Skin epidermis (tissue), 12 donors: ENCODE results near the gene HHIP.

ENCODE experiments used
- H3K27ac ChIP-seq, 21 experiments: fragments of 200-600 bp; sonication (generic) in 11 of 21; one replicate each; pipeline ENCODE4 v1.5.0; 2020; ENCODE audit warnings: mild to moderate bottlenecking in 3 of 21, inconsistent platforms in 2 of 21, moderate library complexity in 2 of 21
- H3K4me3 ChIP-seq, 7 experiments: fragments of 200-600 bp; sonication (generic) in 2 of 7; one replicate each; pipeline ENCODE4 v1.5.0; 2020; ENCODE audit warnings: inconsistent platforms in 2 of 7, mild to moderate bottlenecking in 2 of 7, moderate library complexity in 1 of 7

The HHIP gene

DNA sequence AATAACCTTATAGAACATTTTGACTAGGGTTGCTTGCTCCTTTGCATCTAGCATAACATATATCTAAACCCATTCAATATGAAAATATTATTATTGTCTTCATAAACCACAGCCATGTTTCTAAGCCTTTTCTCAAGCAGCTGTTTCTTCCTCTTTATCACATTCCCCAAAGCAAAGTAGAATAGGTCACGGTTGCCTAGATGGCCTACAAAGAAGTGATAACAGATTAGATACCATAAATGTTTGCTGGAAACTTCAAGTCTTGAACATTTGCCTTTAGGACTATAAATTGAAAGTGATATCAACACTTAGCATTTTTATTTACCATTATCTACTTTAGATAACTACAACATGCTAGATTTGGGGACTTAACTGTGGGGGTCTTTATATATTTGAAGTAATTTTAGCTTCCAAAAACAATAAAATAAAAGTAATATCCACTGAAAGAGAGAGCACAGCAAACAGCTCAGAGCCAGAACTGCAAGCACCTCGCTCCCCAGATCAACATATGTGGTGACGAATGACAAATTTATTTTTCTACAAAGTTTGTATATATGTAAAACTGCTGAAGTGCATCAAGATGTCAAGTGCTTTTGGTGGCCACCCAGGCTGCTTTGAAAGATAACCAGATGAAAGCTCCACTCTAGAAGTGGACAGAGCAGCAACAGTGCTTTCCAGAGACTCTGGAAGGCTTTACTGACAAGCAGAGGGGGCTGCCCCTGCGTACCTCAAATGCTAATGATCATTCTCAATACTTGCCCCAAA lies 8.0 kb downstream of the HHIP start:
- Histone ChIP-seq H3K27ac (no peak overlapping the region), H3K4me3 (no peak overlapping the region)

DNA sequence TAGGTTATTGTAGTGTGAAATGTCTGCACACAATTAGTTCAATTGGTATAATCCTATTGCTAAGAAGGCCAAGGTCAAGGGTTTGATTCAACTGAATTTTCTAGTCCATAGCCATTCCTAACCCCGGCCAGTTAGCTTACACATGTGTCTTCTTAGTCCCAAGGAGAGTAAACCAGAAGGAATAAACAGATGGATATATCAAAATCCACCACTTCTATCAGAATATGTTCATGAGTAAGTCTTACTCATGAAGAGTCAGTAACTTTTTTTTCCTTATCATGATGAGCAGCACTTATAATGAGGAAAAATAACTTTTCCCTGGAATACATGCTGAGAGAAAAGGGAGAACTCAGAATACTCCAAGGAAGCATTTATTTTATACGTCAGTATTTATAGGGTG lies 9.5 kb downstream of the HHIP start:
- H3K27ac ChIP-seq: no peak overlapping the region

DNA sequence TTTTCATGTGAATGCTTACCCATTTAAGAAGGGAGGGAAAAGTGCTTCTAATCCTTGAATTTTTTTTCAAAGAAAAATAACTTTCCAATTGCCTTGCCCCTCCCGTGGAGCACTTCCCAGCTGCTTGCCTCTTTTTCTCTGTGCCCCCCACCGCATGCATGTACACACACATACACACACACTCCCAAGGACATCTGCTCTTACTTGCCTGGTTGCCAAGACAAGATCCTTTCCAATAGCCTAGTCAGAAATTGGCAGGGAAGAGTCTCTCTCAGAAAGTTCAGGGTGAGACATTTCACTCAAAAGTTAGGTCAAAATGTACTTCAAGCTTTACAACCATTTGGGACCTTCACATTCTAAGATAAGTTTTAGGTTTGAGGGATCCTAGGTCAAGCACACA lies 10.9 kb downstream of the HHIP start:
- Histone ChIP-seq H3K4me3 (no peak overlapping the region), H3K27ac (no peak overlapping the region)

More for the DNA sequence above, 9.5 kb downstream of the HHIP start:
- H3K4me3 ChIP-seq: no peak overlapping the region

DNA sequence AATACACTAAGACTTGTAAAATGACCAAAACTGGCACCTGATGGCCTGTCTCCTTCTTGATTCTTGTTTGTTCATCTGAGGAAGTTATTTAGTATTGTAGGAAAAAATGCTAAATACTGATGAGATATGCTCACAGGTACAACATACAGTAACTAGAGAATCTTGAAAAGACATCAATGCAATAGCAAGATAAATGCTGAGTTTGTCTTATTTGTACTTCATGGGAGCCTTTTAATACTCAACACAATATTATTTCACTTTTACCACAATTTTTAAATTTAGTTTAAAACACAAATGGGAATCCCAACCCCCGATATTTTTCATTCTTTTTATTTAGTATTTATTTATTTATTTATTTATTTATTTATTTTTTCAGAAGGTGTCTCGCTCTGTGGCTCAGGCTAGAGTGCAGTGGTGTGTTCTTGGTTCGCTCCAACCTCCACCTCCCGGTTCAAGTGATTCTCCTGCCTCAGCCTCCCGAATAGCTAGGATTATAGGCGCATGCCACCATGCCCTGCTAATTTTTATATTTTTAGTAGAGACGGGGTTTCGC lies 12.1 kb downstream of the HHIP start:
- no peak overlapping the region for H3K4me3 ChIP-seq
- H3K27ac ChIP-seq: no peak overlapping the region

DNA sequence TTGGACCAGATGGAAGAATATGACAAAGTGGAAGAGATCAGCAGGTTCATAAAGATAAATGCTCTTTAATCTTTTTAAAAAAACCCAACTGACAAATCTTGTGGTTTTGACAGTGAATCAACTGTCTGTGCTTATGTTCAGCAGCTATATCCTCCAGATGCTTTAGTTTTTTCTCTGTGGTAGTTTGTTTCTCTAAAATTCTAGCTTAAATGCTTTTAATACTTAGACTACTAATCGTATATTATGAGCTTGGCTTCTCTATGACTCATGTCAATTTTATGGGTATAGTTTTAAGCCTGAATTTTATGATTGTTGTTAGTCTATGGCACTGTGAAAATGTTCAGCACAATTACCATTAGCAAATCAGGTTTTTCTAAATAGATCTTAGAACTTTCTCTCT lies 12.9 kb downstream of the HHIP start:
- no peak overlapping the region for H3K4me3 ChIP-seq

DNA sequence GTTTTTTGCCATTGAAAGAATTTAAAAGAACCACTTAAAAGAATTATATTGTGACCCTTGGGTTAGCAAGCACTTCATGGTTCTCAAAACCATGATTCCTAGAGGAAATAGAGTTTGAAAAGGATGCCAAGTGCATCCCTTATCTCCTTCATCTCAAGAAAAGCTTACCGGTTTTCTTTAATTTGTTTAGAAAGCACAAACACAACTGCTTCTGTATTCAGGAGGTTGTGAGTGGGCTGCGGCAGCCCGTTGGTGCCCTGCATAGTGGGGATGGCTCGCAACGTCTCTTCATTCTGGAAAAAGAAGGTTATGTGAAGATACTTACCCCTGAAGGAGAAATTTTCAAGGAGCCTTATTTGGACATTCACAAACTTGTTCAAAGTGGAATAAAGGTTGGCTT lies 13.5 kb downstream of the HHIP start:
- Histone ChIP-seq H3K27ac (no peak overlapping the region), H3K4me3 (no peak overlapping the region)

More for the DNA sequence above, 12.9 kb downstream of the HHIP start:
- H3K27ac ChIP-seq: no peak overlapping the region

DNA sequence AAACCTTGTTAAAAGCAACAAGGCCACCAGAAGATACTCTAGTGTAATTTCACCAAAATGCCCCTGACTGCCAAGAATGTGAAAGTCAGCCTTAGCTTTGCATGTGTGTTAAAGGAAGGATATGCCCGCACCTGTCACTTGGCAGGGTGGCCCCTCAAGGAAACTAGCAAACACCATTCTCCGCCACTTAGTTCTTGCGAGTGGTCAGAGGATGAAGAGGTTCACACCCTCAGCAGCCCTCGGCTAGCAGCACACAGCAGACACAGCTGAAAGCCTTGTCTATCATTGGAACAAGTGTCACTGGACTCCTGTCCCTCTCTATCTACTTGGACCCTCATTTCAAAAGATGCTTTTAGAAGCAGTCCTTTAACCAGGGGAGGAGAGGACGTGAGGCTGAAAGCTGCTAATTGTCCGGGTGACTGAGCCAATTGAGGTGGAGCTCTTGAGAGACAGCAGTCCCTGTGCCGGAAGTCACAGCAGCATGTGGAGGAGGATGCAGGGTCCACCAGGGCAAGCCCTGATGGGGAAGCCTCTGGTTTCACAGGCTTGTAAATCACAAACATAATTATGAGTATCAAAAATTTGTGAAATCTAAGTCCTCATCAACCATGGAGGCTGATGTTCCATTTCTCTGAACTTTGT lies 18.0 kb downstream of the HHIP start:
- no peak overlapping the region for H3K27ac ChIP-seq

DNA sequence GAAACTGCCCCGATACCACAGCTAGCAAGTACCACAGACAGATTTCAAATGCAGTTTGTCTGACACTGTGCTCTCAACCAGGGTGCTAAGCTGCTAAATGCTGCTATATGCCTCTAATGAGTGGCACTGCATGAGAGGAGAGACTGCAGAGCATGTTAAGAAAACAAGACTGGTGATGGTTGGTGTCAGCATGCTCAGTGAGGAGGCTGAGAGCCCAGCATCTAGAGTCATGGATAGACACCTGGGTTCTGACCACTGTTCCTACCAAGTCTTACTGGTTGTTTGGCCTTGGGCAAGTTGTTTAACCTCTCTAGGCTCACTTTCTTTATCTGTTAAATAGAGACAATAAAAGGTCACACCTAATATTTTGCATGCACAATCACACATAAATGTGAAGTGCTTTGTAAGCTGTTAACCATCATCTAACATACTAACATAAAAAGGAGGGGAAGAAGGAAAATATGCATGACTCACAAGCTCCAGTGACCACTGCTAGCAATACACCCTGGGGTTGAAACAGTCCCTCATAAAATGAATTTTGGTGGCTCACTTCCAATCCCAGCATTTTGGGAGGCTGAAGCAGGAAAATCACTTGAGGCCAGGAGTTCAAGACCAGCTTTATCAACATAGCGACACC lies 20.7 kb downstream of the HHIP start:
- Histone ChIP-seq H3K4me3 (no peak overlapping the region), H3K27ac (no peak overlapping the region)

More for the DNA sequence above, 18.0 kb downstream of the HHIP start:
- no peak overlapping the region for H3K4me3 ChIP-seq

DNA sequence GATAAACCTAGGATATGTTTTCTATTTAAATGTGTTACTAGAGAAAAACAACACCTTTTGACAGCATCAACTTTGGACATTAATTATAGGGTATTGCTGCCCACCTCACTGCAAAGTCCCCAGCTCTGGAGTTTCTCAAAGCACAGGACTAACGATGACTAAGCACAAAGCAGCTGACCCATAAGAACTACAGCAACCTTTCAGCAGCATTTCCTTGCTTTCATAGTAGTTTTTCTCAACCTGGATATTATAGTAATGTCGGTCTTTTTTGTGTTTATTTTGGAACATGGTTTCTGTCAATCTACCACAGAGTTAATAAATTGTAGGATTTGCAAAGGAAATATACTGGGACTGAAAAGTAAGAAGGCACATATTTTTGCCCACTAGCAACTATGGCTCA lies 21.5 kb downstream of the HHIP start:
- no peak overlapping the region for H3K27ac ChIP-seq

DNA sequence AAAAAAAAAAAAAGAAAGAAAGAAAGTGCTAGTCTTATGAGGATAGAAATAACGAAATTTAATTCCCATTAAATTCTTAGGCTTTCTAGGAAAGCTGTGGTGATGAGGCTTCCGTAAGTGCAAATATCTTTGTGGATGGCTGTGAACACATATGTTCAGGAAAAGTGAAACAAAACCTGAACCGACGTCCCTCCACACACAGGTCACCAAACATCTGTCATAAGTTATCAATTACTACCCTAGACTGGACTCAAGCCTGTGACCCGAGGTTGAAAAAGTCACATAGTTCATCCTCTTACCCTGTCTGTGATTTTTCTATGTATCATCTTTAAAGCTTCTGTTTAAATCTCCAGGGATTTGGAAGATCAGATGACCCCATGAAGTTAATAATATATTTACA lies 24.8 kb downstream of the HHIP start:
- H3K4me3 ChIP-seq: no peak overlapping the region
- no peak overlapping the region for H3K27ac ChIP-seq

More for the DNA sequence above, 21.5 kb downstream of the HHIP start:
- no peak overlapping the region for H3K4me3 ChIP-seq

DNA sequence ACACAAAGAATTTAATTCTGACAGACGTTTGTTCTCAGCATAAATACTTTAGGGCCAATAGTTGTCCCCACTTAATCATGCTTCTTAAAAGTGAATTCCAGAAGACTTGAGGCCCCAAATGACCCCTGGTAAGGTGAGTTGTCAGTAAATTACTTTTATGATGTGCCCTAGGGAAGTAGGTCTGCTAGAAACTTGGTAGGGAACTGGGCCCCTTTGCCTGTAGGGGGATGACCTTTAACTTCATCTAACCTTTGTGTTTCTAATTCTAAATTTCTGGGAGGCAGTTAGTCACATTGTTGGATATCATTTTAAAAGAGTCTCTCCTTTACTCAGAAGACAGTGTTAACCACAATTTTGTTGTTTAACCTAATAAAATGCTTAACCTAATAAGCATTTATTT lies 28.8 kb downstream of the HHIP start:
- no peak overlapping the region for H3K4me3 ChIP-seq
- H3K27ac ChIP-seq: no peak overlapping the region

DNA sequence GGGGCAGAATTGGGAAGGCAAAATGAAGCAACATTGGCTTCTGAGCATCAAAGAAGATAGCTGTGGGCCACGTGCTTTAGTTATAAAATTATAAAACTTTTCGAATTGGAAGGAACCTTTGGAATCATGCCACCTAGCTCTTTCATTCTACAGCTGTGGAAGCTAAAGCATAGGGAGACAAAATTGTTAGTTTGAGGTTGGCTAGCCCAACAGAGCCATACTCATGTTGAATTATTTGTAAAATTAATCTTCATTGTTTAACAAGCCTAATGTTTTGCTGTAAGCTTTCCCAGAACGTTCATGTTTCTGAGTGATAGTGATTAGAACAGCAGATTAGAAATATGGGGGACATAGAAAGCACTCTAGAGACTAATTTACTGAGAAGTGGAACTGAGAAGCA lies 35.9 kb downstream of the HHIP start:
- no peak overlapping the region for H3K27ac ChIP-seq
- no peak overlapping the region for H3K4me3 ChIP-seq

DNA sequence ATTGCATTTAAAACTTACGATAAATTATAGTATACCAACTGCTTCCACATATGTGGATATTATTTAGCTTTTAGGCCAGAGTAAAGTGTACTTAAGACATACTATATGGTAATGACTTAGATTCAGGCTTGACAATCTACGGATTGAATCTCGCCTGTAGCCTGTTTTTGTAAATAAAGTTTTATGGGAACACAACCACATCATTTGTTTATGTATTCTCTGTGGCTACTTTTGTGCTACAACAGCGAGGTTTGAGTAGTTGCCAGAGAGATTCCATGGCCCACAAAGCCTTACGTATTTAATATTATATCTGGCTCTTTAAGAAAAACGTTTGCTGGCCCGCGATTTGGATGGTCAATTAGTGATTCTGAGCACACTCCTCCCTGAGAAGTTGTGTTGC lies 37.6 kb downstream of the HHIP start:
- no peak overlapping the region for H3K4me3 ChIP-seq
- H3K27ac ChIP-seq: no peak overlapping the region

DNA sequence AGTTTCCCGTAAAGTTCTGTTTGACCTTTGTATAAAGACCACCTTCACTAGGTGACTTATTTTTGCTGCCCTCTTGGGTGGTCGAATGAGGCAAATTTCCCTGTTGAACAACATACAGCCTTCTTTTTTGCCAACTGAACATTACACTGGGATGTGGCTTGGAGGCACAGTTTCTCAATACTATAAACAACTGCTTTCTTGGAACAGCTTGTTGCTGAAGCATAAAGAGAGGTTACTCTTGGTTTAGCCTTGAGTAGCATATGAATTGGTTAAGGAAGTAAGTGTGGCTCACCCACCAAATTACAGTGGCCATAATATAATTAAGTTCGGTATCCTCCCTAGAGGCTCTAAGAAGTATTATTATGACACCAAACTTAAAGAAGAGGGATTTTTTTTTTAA lies 40.0 kb downstream of the HHIP start:
- Histone ChIP-seq H3K4me3 (no peak overlapping the region), H3K27ac (no peak overlapping the region)

DNA sequence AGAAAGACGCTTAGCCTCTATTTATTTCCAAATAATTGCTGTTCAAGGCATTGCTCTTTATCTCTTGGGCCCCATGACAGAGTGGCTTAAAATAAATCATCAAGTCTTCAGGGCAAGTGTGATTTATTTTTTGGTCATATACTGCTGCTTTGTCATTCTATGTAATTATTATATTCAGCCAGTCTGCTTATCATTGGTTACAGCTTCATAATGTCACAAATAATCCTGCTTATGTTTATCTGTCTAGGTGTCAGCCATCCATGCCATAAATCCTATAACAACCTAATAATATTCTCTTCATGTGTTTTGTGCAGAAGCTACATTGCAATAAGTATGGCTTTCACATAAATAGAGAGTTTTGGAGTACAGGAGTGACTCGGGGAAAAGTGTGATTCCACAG lies 41.0 kb downstream of the HHIP start:
- H3K4me3 ChIP-seq: no peak overlapping the region
- H3K27ac ChIP-seq: no peak overlapping the region

DNA sequence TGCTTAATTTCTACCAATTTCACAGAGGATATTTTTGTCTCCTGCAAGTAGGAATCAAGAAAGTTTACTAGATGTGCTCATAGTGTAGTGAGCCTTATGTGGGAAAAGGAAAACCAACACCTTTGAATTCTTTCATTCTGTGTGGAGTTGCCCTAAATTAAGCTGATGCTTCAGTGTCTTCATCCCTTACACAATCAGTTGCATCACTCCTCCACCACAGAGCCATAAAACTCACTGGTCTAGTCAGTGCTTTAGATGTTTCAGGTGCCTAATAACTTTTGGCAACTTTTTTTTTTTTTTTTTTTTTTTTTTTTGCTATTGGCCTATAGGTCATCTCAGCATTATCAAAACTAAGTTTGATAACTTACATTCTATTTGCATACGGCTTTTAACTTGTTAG lies 41.5 kb downstream of the HHIP start:
- no peak overlapping the region for H3K4me3 ChIP-seq
- no peak overlapping the region for H3K27ac ChIP-seq

DNA sequence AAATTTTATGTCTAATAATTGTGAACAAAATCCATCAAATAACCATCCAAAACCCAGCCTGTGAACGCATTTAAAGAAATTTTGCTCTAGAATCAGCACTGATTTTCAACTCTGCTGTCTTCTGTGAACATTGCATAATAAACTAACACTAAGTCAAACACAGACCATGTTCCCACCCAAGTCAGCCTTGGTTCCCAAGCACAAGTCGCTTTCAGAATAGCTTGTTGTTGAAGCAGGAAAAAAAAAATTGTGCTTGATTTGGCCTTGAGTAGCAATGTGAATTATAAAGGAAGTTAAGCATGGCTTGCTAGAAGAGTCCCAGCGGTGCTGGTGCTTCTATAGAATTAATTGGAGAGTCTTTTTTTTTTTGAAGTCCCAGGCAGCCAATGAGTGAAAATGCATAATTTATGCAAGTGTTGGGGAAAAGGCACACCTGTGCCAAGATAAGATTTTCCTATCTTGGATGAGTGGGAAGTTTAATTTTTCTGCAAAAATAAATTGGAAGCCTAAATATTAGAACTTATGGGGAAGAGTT lies 42.1 kb downstream of the HHIP start:
- Histone ChIP-seq H3K27ac (no peak overlapping the region), H3K4me3 (no peak overlapping the region)

DNA sequence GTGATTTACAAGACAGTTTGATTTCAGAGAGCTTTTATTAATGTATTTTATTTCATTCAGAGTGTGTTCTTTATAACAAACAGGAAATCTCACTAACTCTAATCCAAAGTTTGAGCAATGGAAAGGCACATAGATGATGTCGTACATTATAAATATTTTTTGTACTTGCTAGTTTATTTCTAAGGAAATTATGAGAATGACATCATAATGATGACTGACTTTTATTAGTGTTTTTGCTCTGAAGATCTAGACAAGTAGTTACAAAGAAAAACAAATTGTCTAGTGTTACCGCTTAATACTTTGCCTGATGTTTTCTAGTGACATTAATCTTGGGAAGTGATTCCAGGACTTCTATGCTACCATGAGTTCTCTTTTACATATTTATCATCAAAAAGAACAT lies 43.2 kb downstream of the HHIP start:
- Histone ChIP-seq H3K27ac (no peak overlapping the region), H3K4me3 (no peak overlapping the region)

DNA sequence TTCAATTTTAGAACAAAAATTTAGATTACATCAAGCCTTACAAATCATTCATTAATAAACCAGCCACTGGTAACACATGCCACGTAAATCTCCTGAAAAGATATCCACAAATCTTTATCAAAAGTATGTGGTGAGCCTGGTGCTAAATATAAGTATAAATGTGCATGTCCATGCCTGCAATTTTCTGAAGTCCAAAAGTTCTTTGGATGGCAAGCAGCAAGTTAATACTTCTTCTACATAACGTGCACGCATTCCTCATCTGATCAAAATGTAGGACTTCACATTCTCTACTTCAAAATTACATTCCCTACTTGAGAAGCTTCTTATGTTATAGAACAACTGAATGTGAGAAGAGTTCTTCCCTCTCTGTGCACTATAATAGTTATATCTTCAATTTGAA lies 49.8 kb downstream of the HHIP start:
- Histone ChIP-seq H3K27ac (no peak overlapping the region), H3K4me3 (no peak overlapping the region)

DNA sequence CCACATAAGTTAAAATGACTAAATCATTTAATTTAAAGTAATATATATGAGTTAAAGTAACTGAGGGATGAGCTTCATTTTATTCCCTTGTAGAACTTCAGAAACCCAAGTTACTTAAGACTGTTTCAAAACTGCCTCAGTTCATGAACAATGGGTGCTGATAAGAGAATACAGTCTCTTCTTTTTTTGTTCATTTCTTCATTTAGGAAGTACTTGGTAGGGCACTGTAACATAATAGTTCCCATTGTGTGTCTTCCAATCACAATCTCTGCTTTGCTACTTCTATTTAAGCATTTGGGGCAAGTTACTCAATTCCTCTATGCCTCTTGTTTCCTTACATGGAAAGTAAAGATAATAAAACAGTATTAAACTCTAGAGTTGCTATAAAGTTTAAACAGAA lies 50.4 kb downstream of the HHIP start:
- Histone ChIP-seq H3K4me3 (no peak overlapping the region), H3K27ac (no peak overlapping the region)

DNA sequence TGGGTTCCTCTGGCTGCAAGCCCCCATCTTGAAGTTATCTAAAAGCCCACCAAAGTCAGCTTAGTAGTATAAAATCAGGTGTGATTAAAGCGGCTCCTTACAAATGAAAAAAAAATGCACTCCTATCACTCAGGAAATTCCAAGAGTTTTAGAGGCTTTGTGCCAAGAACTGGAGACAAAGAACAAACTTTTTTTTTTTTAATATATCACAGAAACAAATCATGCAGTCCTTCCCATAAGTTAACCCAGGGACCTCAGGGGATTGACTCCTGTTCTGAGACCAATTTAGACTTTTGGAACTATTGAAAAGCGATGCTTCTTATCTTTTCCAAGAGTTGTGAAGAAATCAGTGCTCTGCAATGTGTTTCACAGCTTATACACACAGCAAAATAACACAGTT lies 53.6 kb downstream of the HHIP start:
- Histone ChIP-seq H3K4me3 (no peak overlapping the region), H3K27ac (no peak overlapping the region)
